HEK293 (cell line): Measurements from ENCODE around the gene ZFHX3.

Experiments used
- CTCF ChIA-PET: fragments of 350-600 bp; formaldehyde crosslinking; extraction: SDS; loops from one replicate; lab custom pipeline; 2021; ENCODE audit warnings: antibody characterized with exemption; lab: Yijun Ruan, JAX
- POLR2A ChIA-PET: fragments of 300-600 bp; formaldehyde crosslinking; extraction: SDS; loops from one replicate; lab custom pipeline; 2020; ENCODE audit warnings: antibody characterized with exemption, inconsistent platforms; lab: Yijun Ruan, JAX
- H3K27ac ChIP-seq: fragments of 200-500 bp; sonication (Bioruptor generic); 2 replicates; pipeline ENCODE4 v1.5.1; 2014; ENCODE audit warnings: low read depth, low read length, control low read depth, inconsistent platforms; ENCODE audit errors: extremely low read depth
- H3K36me3 ChIP-seq, 2 experiments: fragments of 200-500 bp in 1 of 2; sonication (Bioruptor generic) in 1 of 2; 1 replicate in 1 of 2; 2 replicates in 1 of 2; pipeline ENCODE4 v1.5.1; 2014 to 2017; ENCODE audit warnings: inconsistent platforms in 2 of 2, low read length in 2 of 2; ENCODE audit not compliant: control insufficient read depth in 2 of 2, insufficient read depth in 1 of 2
- H3K4me1 ChIP-seq: fragments of 200-500 bp; sonication (Bioruptor generic); 2 replicates; pipeline ENCODE4 v1.5.1; 2014; ENCODE audit warnings: mild to moderate bottlenecking, low read length, inconsistent platforms; ENCODE audit not compliant: control insufficient read depth, insufficient read depth
- H3K4me3 ChIP-seq: 2 replicates; pipeline ENCODE4 v1.5.1; 2011; ENCODE audit warnings: low read depth, mild to moderate bottlenecking, control low read depth, low read length, moderate library complexity
- H3K9me3 ChIP-seq: fragments of 200-500 bp; sonication (Bioruptor generic); 2 replicates; pipeline ENCODE4 v1.5.1; 2014; ENCODE audit warnings: low read depth, low read length, inconsistent platforms; ENCODE audit not compliant: control insufficient read depth, insufficient read depth
- SALL2 ChIP-seq: fragments of 450-650 bp; formaldehyde crosslinking; IDR thresholded peaks from 2 replicates; pipeline ENCODE4 v1.5.0; 2017; ENCODE audit warnings: missing biosample characterization, mild to moderate bottlenecking, missing genetic modification characterization, borderline replicate concordance
- SCRT1 ChIP-seq: fragments of 450-650 bp; formaldehyde crosslinking; IDR thresholded peaks from 2 replicates; pipeline ENCODE4 v1.5.1; 2016; ENCODE audit warnings: missing biosample characterization, missing genetic modification characterization, borderline replicate concordance
- SP2 ChIP-seq: fragments of 450-650 bp; formaldehyde crosslinking; IDR thresholded peaks from 2 replicates; pipeline ENCODE4 v1.5.1; 2016; ENCODE audit warnings: missing biosample characterization, missing genetic modification characterization
- ZBTB21 ChIP-seq: fragments of 450-650 bp; formaldehyde crosslinking; IDR thresholded peaks from 2 replicates; pipeline ENCODE4 v1.5.1; 2017; ENCODE audit warnings: missing biosample characterization, missing genetic modification characterization
- ZBTB48 ChIP-seq: fragments of 450-650 bp; formaldehyde crosslinking; IDR thresholded peaks from 2 replicates; pipeline ENCODE4 v1.5.1; 2016; ENCODE audit warnings: missing biosample characterization, missing genetic modification characterization
- ZNF114 ChIP-seq: fragments of 450-650 bp; formaldehyde crosslinking; IDR thresholded peaks from 2 replicates; pipeline ENCODE4 v1.5.0; 2017; ENCODE audit warnings: missing biosample characterization, missing genetic modification characterization
- ZNF174 ChIP-seq: fragments of 450-650 bp; formaldehyde crosslinking; IDR thresholded peaks from 2 replicates; pipeline ENCODE4 v1.5.0; 2017; ENCODE audit warnings: missing biosample characterization, mild to moderate bottlenecking, missing genetic modification characterization
- ZNF175 ChIP-seq: fragments of 450-650 bp; formaldehyde crosslinking; IDR thresholded peaks from 2 replicates; pipeline ENCODE4 v1.5.1; 2016; ENCODE audit warnings: missing biosample characterization, missing genetic modification characterization
- ZNF26 ChIP-seq: fragments of 450-650 bp; formaldehyde crosslinking; IDR thresholded peaks from 2 replicates; pipeline ENCODE4 v1.5.1; 2016; ENCODE audit warnings: missing biosample characterization, missing genetic modification characterization
- ZNF514 ChIP-seq: fragments of 450-650 bp; formaldehyde crosslinking; IDR thresholded peaks from 2 replicates; pipeline ENCODE4 v1.5.1; 2016; ENCODE audit warnings: missing biosample characterization, missing genetic modification characterization
- ZNF544 ChIP-seq: fragments of 450-650 bp; formaldehyde crosslinking; IDR thresholded peaks from 2 replicates; pipeline ENCODE4 v1.5.0; 2017; ENCODE audit warnings: missing biosample characterization, missing genetic modification characterization
- ZNF555 ChIP-seq: fragments of 450-650 bp; formaldehyde crosslinking; conservative IDR thresholded peaks from 2 replicates; pipeline ENCODE4 v1.5.1; 2017; ENCODE audit warnings: missing biosample characterization, mild to moderate bottlenecking, missing genetic modification characterization, inconsistent platforms
- ZNF585B ChIP-seq: fragments of 450-650 bp; formaldehyde crosslinking; IDR thresholded peaks from 2 replicates; pipeline ENCODE4 v1.5.1; 2016; ENCODE audit warnings: missing biosample characterization, missing genetic modification characterization
- ZNF670 ChIP-seq: fragments of 450-650 bp; formaldehyde crosslinking; IDR thresholded peaks from 2 replicates; pipeline ENCODE4 v1.5.1; 2016; ENCODE audit warnings: missing biosample characterization, missing genetic modification characterization, low read depth
- ZNF785 ChIP-seq: fragments of 450-650 bp; formaldehyde crosslinking; IDR thresholded peaks from 2 replicates; pipeline ENCODE4 v1.5.1; 2016; ENCODE audit warnings: missing biosample characterization, missing genetic modification characterization
- TF ChIP-seq, protein P1 (sequence below): fragments of 450-650 bp; formaldehyde crosslinking; IDR thresholded peaks from 2 replicates; pipeline ENCODE4 v1.5.1; 2016; ENCODE audit warnings: missing biosample characterization, missing genetic modification characterization, low read depth
- TF ChIP-seq, protein P2 (sequence below): fragments of 450-650 bp; formaldehyde crosslinking; IDR thresholded peaks from 2 replicates; pipeline ENCODE4 v1.5.1; 2016; ENCODE audit warnings: missing biosample characterization, missing genetic modification characterization
- TF ChIP-seq, protein P3 (sequence below): sonication (generic); formaldehyde crosslinking; IDR thresholded peaks from 2 replicates; pipeline ENCODE4 v1.8.1; 2022; ENCODE audit warnings: mild to moderate bottlenecking, moderate library complexity, missing genetic modification reagents
- TF ChIP-seq, protein P4 (sequence below): fragments of 450-650 bp; formaldehyde crosslinking; IDR thresholded peaks from 2 replicates; pipeline ENCODE4 v1.5.1; 2016; ENCODE audit warnings: missing biosample characterization, missing genetic modification characterization

ZFHX3 gene

GRCh38 chr16:72901000-72901627 lies 146.8 kb downstream of the ZFHX3 start:
- no peaks in the 10 kb centered on the region for H3K4me1 ChIP-seq
- no peak overlapping the region for H3K27ac ChIP-seq
- H3K4me3 ChIP-seq, result no peak overlapping the region
- no peak for TF ChIP-seq SCRT1 (tag by site-specific recombination)
- TF ChIP-seq ZNF544 (tag by site-specific recombination), result no peak
- TF ChIP-seq, protein P1, sequence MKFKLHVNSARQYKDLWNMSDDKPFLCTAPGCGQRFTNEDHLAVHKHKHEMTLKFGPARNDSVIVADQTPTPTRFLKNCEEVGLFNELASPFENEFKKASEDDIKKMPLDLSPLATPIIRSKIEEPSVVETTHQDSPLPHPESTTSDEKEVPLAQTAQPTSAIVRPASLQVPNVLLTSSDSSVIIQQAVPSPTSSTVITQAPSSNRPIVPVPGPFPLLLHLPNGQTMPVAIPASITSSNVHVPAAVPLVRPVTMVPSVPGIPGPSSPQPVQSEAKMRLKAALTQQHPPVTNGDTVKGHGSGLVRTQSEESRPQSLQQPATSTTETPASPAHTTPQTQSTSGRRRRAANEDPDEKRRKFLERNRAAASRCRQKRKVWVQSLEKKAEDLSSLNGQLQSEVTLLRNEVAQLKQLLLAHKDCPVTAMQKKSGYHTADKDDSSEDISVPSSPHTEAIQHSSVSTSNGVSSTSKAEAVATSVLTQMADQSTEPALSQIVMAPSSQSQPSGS, result no peak
- TF ChIP-seq ZNF585B (tag by site-specific recombination), result peak; percentile 26; the same call in 1 of the 2 replicates
- TF ChIP-seq ZNF785 (tag by site-specific recombination), result no peak
- H3K9me3 ChIP-seq, result no peaks in the 10 kb centered on the region
- ChIA-PET CTCF (no interaction called here), POLR2A (no interaction called here)
- H3K36me3 ChIP-seq, result no peaks in the 10 kb centered on the region

DNA sequence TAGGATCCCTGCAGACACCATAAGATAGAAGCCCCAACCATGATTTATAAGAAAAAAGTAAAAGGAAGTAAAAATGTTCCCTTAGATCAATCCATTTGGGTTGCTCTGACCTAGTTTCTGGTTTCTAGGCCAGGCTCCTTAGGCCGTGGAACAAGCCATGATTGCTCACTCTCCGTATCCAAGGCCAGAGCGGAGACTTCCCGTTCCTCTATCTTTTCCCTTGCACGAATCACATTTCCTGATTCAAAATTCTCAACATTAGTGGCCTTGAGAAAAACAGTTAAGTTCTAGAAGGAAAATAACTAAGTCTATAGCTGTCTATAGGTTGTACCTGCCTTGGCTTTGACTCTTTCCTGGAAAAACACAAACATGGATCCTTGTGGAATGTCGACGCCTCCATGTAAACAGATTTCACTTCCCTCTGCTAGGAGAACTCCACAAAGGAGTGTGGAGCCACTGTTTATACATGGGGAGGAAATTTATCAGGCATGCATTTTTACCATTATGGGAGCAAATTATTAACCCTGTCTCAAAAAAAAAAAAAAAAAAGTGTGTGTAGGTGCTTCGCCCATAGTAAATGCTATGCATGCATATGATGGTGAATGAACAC lies 149.6 kb downstream of the ZFHX3 start:
- no peak for TF ChIP-seq ZNF555
- TF ChIP-seq, protein P2, sequence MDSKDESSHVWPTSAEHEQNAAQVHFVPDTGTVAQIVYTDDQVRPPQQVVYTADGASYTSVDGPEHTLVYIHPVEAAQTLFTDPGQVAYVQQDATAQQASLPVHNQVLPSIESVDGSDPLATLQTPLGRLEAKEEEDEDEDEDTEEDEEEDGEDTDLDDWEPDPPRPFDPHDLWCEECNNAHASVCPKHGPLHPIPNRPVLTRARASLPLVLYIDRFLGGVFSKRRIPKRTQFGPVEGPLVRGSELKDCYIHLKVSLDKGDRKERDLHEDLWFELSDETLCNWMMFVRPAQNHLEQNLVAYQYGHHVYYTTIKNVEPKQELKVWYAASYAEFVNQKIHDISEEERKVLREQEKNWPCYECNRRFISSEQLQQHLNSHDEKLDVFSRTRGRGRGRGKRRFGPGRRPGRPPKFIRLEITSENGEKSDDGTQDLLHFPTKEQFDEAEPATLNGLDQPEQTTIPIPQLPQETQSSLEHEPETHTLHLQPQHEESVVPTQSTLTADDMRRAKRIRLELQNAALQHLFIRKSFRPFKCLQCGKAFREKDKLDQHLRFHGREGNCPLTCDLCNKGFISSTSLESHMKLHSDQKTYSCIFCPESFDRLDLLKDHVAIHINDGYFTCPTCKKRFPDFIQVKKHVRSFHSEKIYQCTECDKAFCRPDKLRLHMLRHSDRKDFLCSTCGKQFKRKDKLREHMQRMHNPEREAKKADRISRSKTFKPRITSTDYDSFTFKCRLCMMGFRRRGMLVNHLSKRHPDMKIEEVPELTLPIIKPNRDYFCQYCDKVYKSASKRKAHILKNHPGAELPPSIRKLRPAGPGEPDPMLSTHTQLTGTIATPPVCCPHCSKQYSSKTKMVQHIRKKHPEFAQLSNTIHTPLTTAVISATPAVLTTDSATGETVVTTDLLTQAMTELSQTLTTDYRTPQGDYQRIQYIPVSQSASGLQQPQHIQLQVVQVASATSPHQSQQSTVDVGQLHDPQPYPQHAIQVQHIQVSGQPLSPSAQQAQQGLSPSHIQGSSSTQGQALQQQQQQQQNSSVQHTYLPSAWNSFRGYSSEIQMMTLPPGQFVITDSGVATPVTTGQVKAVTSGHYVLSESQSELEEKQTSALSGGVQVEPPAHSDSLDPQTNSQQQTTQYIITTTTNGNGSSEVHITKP (tag by site-specific recombination), result peak; percentile 28; the same call in 1 of the 2 replicates
- no peak overlapping the region for H3K4me3 ChIP-seq
- no peaks in the 10 kb centered on the region for H3K9me3 ChIP-seq
- CTCF ChIA-PET, result no interaction called here
- no peak overlapping the region for H3K27ac ChIP-seq
- POLR2A ChIA-PET, result no interaction called here
- H3K4me1 ChIP-seq, result no peaks in the 10 kb centered on the region
- H3K36me3 ChIP-seq, result no peaks in the 10 kb centered on the region

GRCh38 chr16:72897707-72898106 lies 150.2 kb downstream of the ZFHX3 start:
- Histone ChIP-seq H3K4me1 (no peaks in the 10 kb centered on the region), H3K4me3 (no peak overlapping the region), H3K9me3 (no peaks in the 10 kb centered on the region), H3K36me3 (no peaks in the 10 kb centered on the region), H3K27ac (no peak overlapping the region)
- CTCF ChIA-PET, result no interaction called here
- POLR2A ChIA-PET, result no interaction called here
- TF ChIP-seq, protein P3, sequence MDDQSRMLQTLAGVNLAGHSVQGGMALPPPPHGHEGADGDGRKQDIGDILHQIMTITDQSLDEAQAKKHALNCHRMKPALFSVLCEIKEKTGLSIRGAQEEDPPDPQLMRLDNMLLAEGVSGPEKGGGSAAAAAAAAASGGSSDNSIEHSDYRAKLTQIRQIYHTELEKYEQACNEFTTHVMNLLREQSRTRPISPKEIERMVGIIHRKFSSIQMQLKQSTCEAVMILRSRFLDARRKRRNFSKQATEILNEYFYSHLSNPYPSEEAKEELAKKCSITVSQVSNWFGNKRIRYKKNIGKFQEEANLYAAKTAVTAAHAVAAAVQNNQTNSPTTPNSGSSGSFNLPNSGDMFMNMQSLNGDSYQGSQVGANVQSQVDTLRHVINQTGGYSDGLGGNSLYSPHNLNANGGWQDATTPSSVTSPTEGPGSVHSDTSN (CRISPR knock-in tag), result no peak
- TF ChIP-seq SALL2 (tag by site-specific recombination) (no peak), ZNF26 (tag by site-specific recombination) (no peak), SP2 (tag by site-specific recombination) (no peak), ZBTB48 (tag by site-specific recombination) (no peak), ZNF114 (no peak), ZNF544 (tag by site-specific recombination) (no peak), ZNF670 (tag by site-specific recombination) (no peak), ZNF174 (tag by site-specific recombination) (no peak), ZBTB21 (no peak), ZNF514 (tag by site-specific recombination) (no peak), ZNF175 (tag by site-specific recombination) (no peak)
- TF ChIP-seq, protein P4, sequence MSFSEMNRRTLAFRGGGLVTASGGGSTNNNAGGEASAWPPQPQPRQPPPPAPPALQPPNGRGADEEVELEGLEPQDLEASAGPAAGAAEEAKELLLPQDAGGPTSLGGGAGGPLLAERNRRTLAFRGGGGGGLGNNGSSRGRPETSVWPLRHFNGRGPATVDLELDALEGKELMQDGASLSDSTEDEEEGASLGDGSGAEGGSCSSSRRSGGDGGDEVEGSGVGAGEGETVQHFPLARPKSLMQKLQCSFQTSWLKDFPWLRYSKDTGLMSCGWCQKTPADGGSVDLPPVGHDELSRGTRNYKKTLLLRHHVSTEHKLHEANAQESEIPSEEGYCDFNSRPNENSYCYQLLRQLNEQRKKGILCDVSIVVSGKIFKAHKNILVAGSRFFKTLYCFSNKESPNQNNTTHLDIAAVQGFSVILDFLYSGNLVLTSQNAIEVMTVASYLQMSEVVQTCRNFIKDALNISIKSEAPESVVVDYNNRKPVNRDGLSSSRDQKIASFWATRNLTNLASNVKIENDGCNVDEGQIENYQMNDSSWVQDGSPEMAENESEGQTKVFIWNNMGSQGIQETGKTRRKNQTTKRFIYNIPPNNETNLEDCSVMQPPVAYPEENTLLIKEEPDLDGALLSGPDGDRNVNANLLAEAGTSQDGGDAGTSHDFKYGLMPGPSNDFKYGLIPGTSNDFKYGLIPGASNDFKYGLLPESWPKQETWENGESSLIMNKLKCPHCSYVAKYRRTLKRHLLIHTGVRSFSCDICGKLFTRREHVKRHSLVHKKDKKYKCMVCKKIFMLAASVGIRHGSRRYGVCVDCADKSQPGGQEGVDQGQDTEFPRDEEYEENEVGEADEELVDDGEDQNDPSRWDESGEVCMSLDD (tag by site-specific recombination), result no peak
